Subcutaneous adipose tissue (tissue), 4 donors: ENCODE results near the gene FGF18. TPM values are rescaled to one million over a fixed set of nuclear protein-coding genes. Genes with fewer than 3 reads are reported as not detected.

ENCODE experiments used
- CTCF ChIP-seq: fragments of 450-650 bp; IDR thresholded peaks from one replicate; pipeline ENCODE4 v1.5.1; 2016; ENCODE audit warnings: low read depth, mild to moderate bottlenecking, control low read depth, antibody characterized with exemption, moderate library complexity
- total RNA-seq, 4 donors: library from RNA; depleted of rRNA; stranded (reverse); fragments of >200 nt; gene quantifications; one replicate each; pipeline ENCODE4 v1.1.0, GENCODE V29; 2016

FGF18 gene
- total RNA-seq, 4 donors from 2014 or later: 0.33 to 0.66 TPM; not detected in 2

DNA sequence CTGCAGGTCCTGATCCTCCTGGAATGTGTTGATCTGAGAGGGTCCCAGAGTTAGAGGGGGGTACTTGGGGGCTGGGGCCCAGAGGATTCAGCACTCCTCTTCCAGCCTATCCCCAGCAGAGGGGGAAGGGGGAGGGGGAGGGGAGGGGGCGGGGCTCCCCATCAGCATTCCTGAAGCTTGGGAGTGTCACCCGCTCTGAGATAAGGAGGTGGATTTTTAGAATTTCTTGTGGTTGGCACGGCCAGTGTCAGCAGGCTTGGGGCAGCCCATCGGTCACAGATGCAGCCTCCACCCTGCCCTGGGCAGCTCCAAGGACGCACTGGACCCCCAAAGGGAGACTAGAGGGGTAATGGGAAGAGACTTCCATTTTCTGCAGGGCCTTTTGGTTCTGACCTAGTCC, 5.3 kb downstream of the FGF18 start:
- TF ChIP-seq CTCF: no peak

- no peak for TF ChIP-seq CTCF
Observed at GRCh38 chr5:171425596-171426244, 6.3 kb downstream of the FGF18 start.

DNA sequence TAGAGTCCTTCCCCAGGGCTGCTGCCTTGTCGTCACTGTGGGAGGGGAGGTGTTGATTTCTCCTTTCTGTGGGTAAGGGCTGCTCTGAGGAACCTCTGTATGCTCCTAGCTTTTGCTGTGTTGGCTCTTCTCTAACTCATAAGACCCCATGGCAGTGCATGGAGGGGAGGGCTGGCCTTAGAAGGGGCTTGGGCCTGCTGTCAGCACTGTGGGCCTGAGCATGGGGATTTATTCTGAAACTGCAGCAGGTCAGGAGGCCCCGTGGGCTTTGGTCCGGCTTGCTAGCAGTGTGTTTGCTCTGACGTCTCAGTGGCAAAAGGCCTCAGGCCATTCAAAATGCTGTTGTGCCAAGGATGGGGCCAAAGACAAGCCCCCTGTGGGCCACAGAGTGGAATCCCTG, 6.8 kb downstream of the FGF18 start:
- no peak for TF ChIP-seq CTCF

DNA sequence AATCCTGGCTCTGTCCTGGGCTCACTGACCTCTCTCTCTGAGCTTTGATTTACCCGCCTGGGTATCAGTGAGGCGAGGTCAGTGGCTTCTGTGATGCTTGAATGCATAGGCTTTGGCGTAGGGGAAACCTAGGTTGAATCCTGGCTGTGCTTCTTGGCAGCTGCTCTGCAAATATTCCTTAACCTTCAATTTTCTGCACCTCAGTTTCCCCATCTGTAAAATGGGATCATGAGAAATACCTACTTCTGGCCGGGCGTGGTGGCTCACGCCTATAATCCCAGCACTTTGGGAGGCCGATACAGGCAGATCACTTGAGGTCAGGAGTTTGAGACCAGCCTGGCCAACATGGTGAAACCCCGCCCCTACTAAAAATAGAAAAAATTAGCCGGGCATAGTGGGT, 7.2 kb downstream of the FGF18 start:
- TF ChIP-seq CTCF: no peak

- no peak for TF ChIP-seq CTCF
Observed at GRCh38 chr5:171427318-171428167, 8.1 kb downstream of the FGF18 start.

- TF ChIP-seq CTCF: no peak
Observed at GRCh38 chr5:171428168-171428696, 8.8 kb downstream of the FGF18 start.

DNA sequence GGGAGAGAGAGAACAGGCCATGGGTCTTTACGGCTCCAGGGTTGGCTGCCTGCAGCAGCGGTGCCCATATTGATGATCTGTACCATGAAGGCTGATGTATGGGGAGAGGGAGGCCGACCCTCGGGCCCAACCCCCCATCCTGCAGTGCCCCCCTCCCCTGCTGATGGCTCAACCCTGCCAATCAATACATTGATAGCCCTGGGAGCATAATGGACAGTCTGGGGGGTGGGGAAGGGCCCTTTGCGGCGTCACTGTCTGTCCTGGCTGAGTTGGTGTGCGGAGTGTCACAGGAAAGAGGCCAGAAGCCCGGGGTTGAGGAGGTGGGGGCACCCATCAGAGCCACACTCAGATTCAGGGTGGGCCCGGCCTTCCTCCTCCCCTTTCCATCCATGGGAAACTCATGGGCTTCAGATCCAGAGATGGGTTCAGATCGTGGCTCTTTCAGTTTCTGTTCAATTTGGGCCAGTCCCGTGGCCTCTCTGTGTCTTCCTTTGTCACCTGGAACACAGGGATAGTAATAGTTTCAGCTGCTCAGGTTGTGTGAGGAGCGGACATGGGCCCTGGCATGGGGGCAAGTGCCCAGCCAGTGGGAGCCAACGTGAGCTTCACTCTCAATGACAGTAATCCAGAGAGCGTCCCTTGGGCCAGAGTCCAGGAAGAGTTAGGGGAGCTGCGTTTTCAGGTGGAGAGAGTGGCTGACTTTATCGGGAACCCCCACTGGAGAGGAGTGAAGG, 9.5 kb downstream of the FGF18 start:
- no peak for TF ChIP-seq CTCF
